Measurements from ENCODE around the gene PIGN.

Gene PIGN

GRCh38 chr18:62164855-62165487 lies 21.9 kb downstream of the PIGN start:
- H3K36me3 Mint-ChIP-seq (ENCODE audit: low read depth), result peaks cover 20% of the 10 kb centered on the region
- H3K27me3 Mint-ChIP-seq (ENCODE audit: low read depth), result no peaks in the 10 kb centered on the region
- no peak overlapping the region for H3K27ac Mint-ChIP-seq
- no peak overlapping the region for H3K4me3 Mint-ChIP-seq
- H3K9me3 Mint-ChIP-seq, result peaks cover 15% of the 10 kb centered on the region
- peaks cover 11% of the 10 kb centered on the region for H3K4me1 Mint-ChIP-seq (ENCODE audit: low read depth)

GRCh38 chr18:62164310-62164709 lies 22.5 kb downstream of the PIGN start:
- H3K4me3 Mint-ChIP-seq, result no peak overlapping the region
- H3K27ac Mint-ChIP-seq, result no peak overlapping the region
- H3K27me3 Mint-ChIP-seq (ENCODE audit: low read depth), result no peaks in the 10 kb centered on the region
- H3K4me1 Mint-ChIP-seq (ENCODE audit: low read depth), result peaks cover 11% of the 10 kb centered on the region
- H3K9me3 Mint-ChIP-seq, result peaks cover 15% of the 10 kb centered on the region
- peaks cover 20% of the 10 kb centered on the region for H3K36me3 Mint-ChIP-seq (ENCODE audit: low read depth)

- peaks cover 6% of the 10 kb centered on the region for H3K36me3 Mint-ChIP-seq (ENCODE audit: low read depth)
- H3K4me3 Mint-ChIP-seq, result no peak overlapping the region
- H3K27me3 Mint-ChIP-seq (ENCODE audit: low read depth), result no peaks in the 10 kb centered on the region
- no peaks in the 10 kb centered on the region for H3K4me1 Mint-ChIP-seq (ENCODE audit: low read depth)
- no peak overlapping the region for H3K27ac Mint-ChIP-seq
- no peaks in the 10 kb centered on the region for H3K9me3 Mint-ChIP-seq
Measured at GRCh38 chr18:62157843-62158242, 29.0 kb downstream of the PIGN start.

- Mint-ChIP-seq H3K4me3 (no peak overlapping the region), H3K4me1 (ENCODE audit: low read depth) (no peaks in the 10 kb centered on the region), H3K27ac (no peak overlapping the region), H3K36me3 (ENCODE audit: low read depth) (peaks cover 3% of the 10 kb centered on the region), H3K9me3 (no peaks in the 10 kb centered on the region), H3K27me3 (ENCODE audit: low read depth) (no peaks in the 10 kb centered on the region)
Measured at GRCh38 chr18:62152844-62153243, 34.0 kb downstream of the PIGN start.

GRCh38 chr18:62151068-62151771 lies 35.6 kb downstream of the PIGN start:
- Mint-ChIP-seq H3K4me3 (no peak overlapping the region), H3K27ac (no peak overlapping the region), H3K9me3 (no peaks in the 10 kb centered on the region), H3K4me1 (ENCODE audit: low read depth) (no peaks in the 10 kb centered on the region), H3K36me3 (ENCODE audit: low read depth) (peaks cover 5% of the 10 kb centered on the region), H3K27me3 (ENCODE audit: low read depth) (no peaks in the 10 kb centered on the region)

GRCh38 chr18:62144338-62144737 lies 42.5 kb downstream of the PIGN start:
- H3K27ac Mint-ChIP-seq, result no peak overlapping the region
- no peaks in the 10 kb centered on the region for H3K4me1 Mint-ChIP-seq (ENCODE audit: low read depth)
- H3K27me3 Mint-ChIP-seq (ENCODE audit: low read depth), result no peaks in the 10 kb centered on the region
- H3K4me3 Mint-ChIP-seq, result no peak overlapping the region
- H3K36me3 Mint-ChIP-seq (ENCODE audit: low read depth), result peaks cover 6% of the 10 kb centered on the region
- no peaks in the 10 kb centered on the region for H3K9me3 Mint-ChIP-seq

GRCh38 chr18:62140259-62140658 lies 46.6 kb downstream of the PIGN start:
- no peak overlapping the region for H3K27ac Mint-ChIP-seq
- H3K36me3 Mint-ChIP-seq (ENCODE audit: low read depth), result peaks cover 6% of the 10 kb centered on the region
- no peaks in the 10 kb centered on the region for H3K27me3 Mint-ChIP-seq (ENCODE audit: low read depth)
- no peak overlapping the region for H3K4me3 Mint-ChIP-seq
- no peaks in the 10 kb centered on the region for H3K9me3 Mint-ChIP-seq
- no peaks in the 10 kb centered on the region for H3K4me1 Mint-ChIP-seq (ENCODE audit: low read depth)

- Mint-ChIP-seq H3K27ac (no peak overlapping the region), H3K36me3 (ENCODE audit: low read depth) (peaks cover 4% of the 10 kb centered on the region), H3K4me3 (no peak overlapping the region), H3K9me3 (no peaks in the 10 kb centered on the region), H3K4me1 (ENCODE audit: low read depth) (no peaks in the 10 kb centered on the region), H3K27me3 (ENCODE audit: low read depth) (no peaks in the 10 kb centered on the region)
Measured at GRCh38 chr18:62138461-62139235, 48.2 kb downstream of the PIGN start.

- Mint-ChIP-seq H3K9me3 (no peaks in the 10 kb centered on the region), H3K4me3 (no peak overlapping the region), H3K36me3 (ENCODE audit: low read depth) (peaks cover 4% of the 10 kb centered on the region), H3K4me1 (ENCODE audit: low read depth) (no peaks in the 10 kb centered on the region), H3K27ac (no peak overlapping the region), H3K27me3 (ENCODE audit: low read depth) (no peaks in the 10 kb centered on the region)
Measured at GRCh38 chr18:62131301-62131909, 55.5 kb downstream of the PIGN start.

- Mint-ChIP-seq H3K4me3 (no peak overlapping the region), H3K27ac (no peak overlapping the region), H3K27me3 (ENCODE audit: low read depth) (no peaks in the 10 kb centered on the region), H3K9me3 (no peaks in the 10 kb centered on the region), H3K36me3 (ENCODE audit: low read depth) (no peaks in the 10 kb centered on the region), H3K4me1 (ENCODE audit: low read depth) (no peaks in the 10 kb centered on the region)
Measured at GRCh38 chr18:62128157-62128556, 58.7 kb downstream of the PIGN start.

- H3K36me3 Mint-ChIP-seq (ENCODE audit: low read depth), result no peaks in the 10 kb centered on the region
- no peak overlapping the region for H3K27ac Mint-ChIP-seq
- no peaks in the 10 kb centered on the region for H3K27me3 Mint-ChIP-seq (ENCODE audit: low read depth)
- H3K4me3 Mint-ChIP-seq, result no peak overlapping the region
- no peaks in the 10 kb centered on the region for H3K4me1 Mint-ChIP-seq (ENCODE audit: low read depth)
- H3K9me3 Mint-ChIP-seq, result no peaks in the 10 kb centered on the region
Measured at GRCh38 chr18:62126737-62127136, 60.1 kb downstream of the PIGN start.

- no peaks in the 10 kb centered on the region for H3K36me3 Mint-ChIP-seq (ENCODE audit: low read depth)
- no peaks in the 10 kb centered on the region for H3K27me3 Mint-ChIP-seq (ENCODE audit: low read depth)
- no peak overlapping the region for H3K4me3 Mint-ChIP-seq
- H3K9me3 Mint-ChIP-seq, result no peaks in the 10 kb centered on the region
- H3K4me1 Mint-ChIP-seq (ENCODE audit: low read depth), result no peaks in the 10 kb centered on the region
- no peak overlapping the region for H3K27ac Mint-ChIP-seq
Measured at GRCh38 chr18:62125702-62126101, 61.2 kb downstream of the PIGN start.

- Mint-ChIP-seq H3K27ac (no peak overlapping the region), H3K4me3 (no peak overlapping the region), H3K27me3 (ENCODE audit: low read depth) (no peaks in the 10 kb centered on the region), H3K9me3 (no peaks in the 10 kb centered on the region), H3K4me1 (ENCODE audit: low read depth) (no peaks in the 10 kb centered on the region), H3K36me3 (ENCODE audit: low read depth) (peaks cover 6% of the 10 kb centered on the region)
Measured at GRCh38 chr18:62122330-62122729, 64.5 kb downstream of the PIGN start.

GRCh38 chr18:62119884-62120283 lies 67.0 kb downstream of the PIGN start:
- H3K9me3 Mint-ChIP-seq, result no peaks in the 10 kb centered on the region
- H3K27me3 Mint-ChIP-seq (ENCODE audit: low read depth), result no peaks in the 10 kb centered on the region
- H3K4me3 Mint-ChIP-seq, result no peak overlapping the region
- H3K4me1 Mint-ChIP-seq (ENCODE audit: low read depth), result no peaks in the 10 kb centered on the region
- no peak overlapping the region for H3K27ac Mint-ChIP-seq
- peaks cover 6% of the 10 kb centered on the region for H3K36me3 Mint-ChIP-seq (ENCODE audit: low read depth)

All from T-helper 1 cell treated with Interleukin-12 subunit alpha and Interleukin-12 subunit beta and Interleukin-4 antibody, amounts not matched to agents 30 μg/mL and 1 μg/mL, for 36 hours (primary cell).